Measurements from ENCODE around the gene DPF1.

DNA sequence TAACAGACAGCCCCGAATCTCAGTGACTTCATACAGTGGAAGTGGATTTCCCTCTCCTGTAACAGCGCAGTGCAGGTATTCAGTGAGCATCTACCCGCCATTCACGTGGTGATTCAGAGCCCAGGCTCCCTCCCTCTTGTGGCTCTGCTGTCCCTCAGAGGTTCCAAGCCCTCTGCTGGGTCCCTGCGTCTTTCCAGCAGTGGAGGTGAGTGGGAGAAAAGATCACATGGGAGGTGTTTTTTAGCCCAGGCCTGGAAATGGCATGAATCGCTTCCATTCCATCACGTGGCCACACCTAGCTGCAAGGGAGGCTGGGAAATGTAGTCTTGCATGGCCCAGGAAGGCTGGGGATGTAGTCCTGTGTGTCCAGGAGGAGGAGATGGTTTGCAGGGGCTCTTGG is 61.4 kb downstream of the DPF1 start:
- TF ChIP-seq POLR2A (IDR thresholded peaks at IDR 0.05), result no peak
- TF ChIP-seq, protein P1, sequence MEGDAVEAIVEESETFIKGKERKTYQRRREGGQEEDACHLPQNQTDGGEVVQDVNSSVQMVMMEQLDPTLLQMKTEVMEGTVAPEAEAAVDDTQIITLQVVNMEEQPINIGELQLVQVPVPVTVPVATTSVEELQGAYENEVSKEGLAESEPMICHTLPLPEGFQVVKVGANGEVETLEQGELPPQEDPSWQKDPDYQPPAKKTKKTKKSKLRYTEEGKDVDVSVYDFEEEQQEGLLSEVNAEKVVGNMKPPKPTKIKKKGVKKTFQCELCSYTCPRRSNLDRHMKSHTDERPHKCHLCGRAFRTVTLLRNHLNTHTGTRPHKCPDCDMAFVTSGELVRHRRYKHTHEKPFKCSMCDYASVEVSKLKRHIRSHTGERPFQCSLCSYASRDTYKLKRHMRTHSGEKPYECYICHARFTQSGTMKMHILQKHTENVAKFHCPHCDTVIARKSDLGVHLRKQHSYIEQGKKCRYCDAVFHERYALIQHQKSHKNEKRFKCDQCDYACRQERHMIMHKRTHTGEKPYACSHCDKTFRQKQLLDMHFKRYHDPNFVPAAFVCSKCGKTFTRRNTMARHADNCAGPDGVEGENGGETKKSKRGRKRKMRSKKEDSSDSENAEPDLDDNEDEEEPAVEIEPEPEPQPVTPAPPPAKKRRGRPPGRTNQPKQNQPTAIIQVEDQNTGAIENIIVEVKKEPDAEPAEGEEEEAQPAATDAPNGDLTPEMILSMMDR (IDR thresholded peaks at IDR 0.05), result no peak
- TF ChIP-seq EP300 (IDR thresholded peaks at IDR 0.05; ENCODE audit: low read depth), result no peak
